ENCODE data around the gene SMIM1.

DNA sequence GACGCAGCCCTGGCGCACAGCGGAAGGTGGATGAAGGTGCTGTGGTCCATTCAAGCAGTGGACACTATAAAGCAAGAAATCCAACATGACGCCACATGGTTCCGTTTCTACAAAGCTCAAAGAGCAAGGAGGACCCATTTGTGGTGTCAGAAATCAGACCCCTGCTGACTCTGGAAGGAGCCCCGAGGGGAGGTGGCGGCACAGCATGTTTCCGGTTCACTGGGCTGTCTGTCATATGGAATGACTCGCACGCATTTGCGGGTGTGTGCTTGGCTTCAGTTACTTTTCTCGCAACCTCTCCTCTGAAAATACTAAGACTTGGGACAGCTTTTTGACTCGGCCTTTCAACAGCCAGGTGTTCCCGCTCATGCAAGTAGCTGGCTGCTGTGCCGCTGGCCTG, 52.8 kb downstream of the SMIM1 start:
- TF ChIP-seq MAZ (IDR thresholded peaks at IDR 0.05; ENCODE audit: borderline replicate concordance, low read depth, low read length), result no peak
- TF ChIP-seq, protein P1, sequence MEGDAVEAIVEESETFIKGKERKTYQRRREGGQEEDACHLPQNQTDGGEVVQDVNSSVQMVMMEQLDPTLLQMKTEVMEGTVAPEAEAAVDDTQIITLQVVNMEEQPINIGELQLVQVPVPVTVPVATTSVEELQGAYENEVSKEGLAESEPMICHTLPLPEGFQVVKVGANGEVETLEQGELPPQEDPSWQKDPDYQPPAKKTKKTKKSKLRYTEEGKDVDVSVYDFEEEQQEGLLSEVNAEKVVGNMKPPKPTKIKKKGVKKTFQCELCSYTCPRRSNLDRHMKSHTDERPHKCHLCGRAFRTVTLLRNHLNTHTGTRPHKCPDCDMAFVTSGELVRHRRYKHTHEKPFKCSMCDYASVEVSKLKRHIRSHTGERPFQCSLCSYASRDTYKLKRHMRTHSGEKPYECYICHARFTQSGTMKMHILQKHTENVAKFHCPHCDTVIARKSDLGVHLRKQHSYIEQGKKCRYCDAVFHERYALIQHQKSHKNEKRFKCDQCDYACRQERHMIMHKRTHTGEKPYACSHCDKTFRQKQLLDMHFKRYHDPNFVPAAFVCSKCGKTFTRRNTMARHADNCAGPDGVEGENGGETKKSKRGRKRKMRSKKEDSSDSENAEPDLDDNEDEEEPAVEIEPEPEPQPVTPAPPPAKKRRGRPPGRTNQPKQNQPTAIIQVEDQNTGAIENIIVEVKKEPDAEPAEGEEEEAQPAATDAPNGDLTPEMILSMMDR (conservative IDR thresholded peaks at IDR 0.05; ENCODE audit: low read depth, low read length), result no peak
- no peak for TF ChIP-seq RAD21 (IDR thresholded peaks at IDR 0.05; ENCODE audit: low read length)
- no peak for TF ChIP-seq POLR2A (IDR thresholded peaks at IDR 0.05; ENCODE audit: low read depth, low read length)
- no peak for TF ChIP-seq CEBPB (IDR thresholded peaks at IDR 0.05; ENCODE audit: low read depth, low read length)
- TF ChIP-seq RFX5 (IDR thresholded peaks at IDR 0.05; ENCODE audit: low read depth, low read length), result no peak
- no peak for TF ChIP-seq RCOR1 (IDR thresholded peaks at IDR 0.05; ENCODE audit: insufficient replicate concordance, low read length)
- TF ChIP-seq SMC3 (IDR thresholded peaks at IDR 0.05; ENCODE audit: low read depth, low read length), result no peak
- TF ChIP-seq, protein P2, sequence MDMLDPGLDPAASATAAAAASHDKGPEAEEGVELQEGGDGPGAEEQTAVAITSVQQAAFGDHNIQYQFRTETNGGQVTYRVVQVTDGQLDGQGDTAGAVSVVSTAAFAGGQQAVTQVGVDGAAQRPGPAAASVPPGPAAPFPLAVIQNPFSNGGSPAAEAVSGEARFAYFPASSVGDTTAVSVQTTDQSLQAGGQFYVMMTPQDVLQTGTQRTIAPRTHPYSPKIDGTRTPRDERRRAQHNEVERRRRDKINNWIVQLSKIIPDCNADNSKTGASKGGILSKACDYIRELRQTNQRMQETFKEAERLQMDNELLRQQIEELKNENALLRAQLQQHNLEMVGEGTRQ (IDR thresholded peaks at IDR 0.05; ENCODE audit: low read depth, low read length), result no peak
- no peak for TF ChIP-seq FOS (IDR thresholded peaks at IDR 0.05; ENCODE audit: low read depth, low read length)
- no peak for TF ChIP-seq CHD1 (IDR thresholded peaks at IDR 0.05; ENCODE audit: low read depth, low read length)
- TF ChIP-seq MAFK (IDR thresholded peaks at IDR 0.05; ENCODE audit: low read depth, low read length), result no peak
